Left lung (tissue), 8 donors: Measurements from ENCODE around the gene PAGE3. TPM values are rescaled to one million over a fixed set of nuclear protein-coding genes. Genes with fewer than 3 reads are reported as not detected.

Experiments used
- polyA plus RNA-seq, 6 donors: library from polyadenylated mRNA; unstranded; fragments of 120-200 nt; gene quantifications; one replicate each; pipeline ENCODE4 v1.2.1, GENCODE V29; 2013; ENCODE audit not compliant: insufficient read length in 6 of 6
- total RNA-seq, 2 donors: library from RNA; stranded (reverse); fragmentation: NEBNext Ultra II Directional; extraction: Animal tissue kit (Norgen Biotek cat#: 25700); gene quantifications; one replicate each; pipeline ENCODE4 v1.2.1, GENCODE V29; 2021
- donor health status: DM: no; HTN: yes; CAD: no.
- donor health status: DM: no; HTN: no; CAD: no.

PAGE3 gene
- total and polyA plus RNA-seq, 8 donors, result not detected

Other genes with a start within 250 kb of the PAGE3 start
- 1 to 10 TPM; 1.0 to 2.2 TPM for gene ALAS2, start 233.9 kb downstream of the PAGE3 start, total RNA-seq
- 10 to 100 TPM; 14.3 to 56.9 (median 28.8) TPM for gene ALAS2, start 233.9 kb downstream of the PAGE3 start, polyA plus RNA-seq
- gene PAGE2B, start 189.9 kb downstream of the PAGE3 start, total RNA-seq, result not detected
- gene PAGE2B, start 189.9 kb downstream of the PAGE3 start, polyA plus RNA-seq, result not detected
- gene PAGE2, start 175.9 kb downstream of the PAGE3 start, total RNA-seq, result not detected
- gene PAGE2, start 175.9 kb downstream of the PAGE3 start, polyA plus RNA-seq, result under 1 TPM in 2 of 6 donors, not detected in 4; 0.31 to 0.50 TPM
- gene PAGE5, start 44.6 kb downstream of the PAGE3 start, total RNA-seq, result not detected
- gene PAGE5, start 44.6 kb downstream of the PAGE3 start, polyA plus RNA-seq, result not detected
- 10 to 100 TPM; 30.4 to 30.5 TPM for gene MAGEH1, start 187.2 kb upstream of the PAGE3 start, total RNA-seq
- 10 to 100 TPM; 56.8 to 73.8 (median 60.9) TPM for gene MAGEH1, start 187.2 kb upstream of the PAGE3 start, polyA plus RNA-seq
- gene USP51, start 224.9 kb upstream of the PAGE3 start, total RNA-seq, result 1 to 10 TPM; 3.0 to 3.3 TPM
- 10 to 100 TPM in 2 of 6 donors, 1 to 10 TPM in 4; 7.8 to 10.3 (median 9.9) TPM for gene USP51, start 224.9 kb upstream of the PAGE3 start, polyA plus RNA-seq